Measurements from ENCODE around the gene TTC7B.

TTC7B gene

GRCh38 chr14:90539996-90540395 is 276.2 kb downstream of the TTC7B start:
- TF ChIP-seq CTCF (IDR thresholded peaks at IDR 0.05; ENCODE audit: low read depth, low read length, missing control alignments), result no peak
- H3K4me3 ChIP-seq (ENCODE audit: low read depth, low read length), result no peak overlapping the region
- no peak for DNase-seq (ENCODE audit: low read depth)

GRCh38 chr14:90539496-90539775 is 276.8 kb downstream of the TTC7B start:
- no peak overlapping the region for H3K4me3 ChIP-seq (ENCODE audit: low read depth, low read length)
- no peak for DNase-seq (ENCODE audit: low read depth)
- TF ChIP-seq CTCF (IDR thresholded peaks at IDR 0.05; ENCODE audit: low read depth, low read length, missing control alignments), result no peak

- no peak overlapping the region for H3K4me3 ChIP-seq (ENCODE audit: low read depth, low read length)
- TF ChIP-seq CTCF (IDR thresholded peaks at IDR 0.05; ENCODE audit: low read depth, low read length, missing control alignments), result no peak
- DNase-seq (ENCODE audit: low read depth), result no peak
Observed at GRCh38 chr14:90538716-90539495, 277.3 kb downstream of the TTC7B start.

- DNase-seq (ENCODE audit: low read depth), result no peak
- no peak overlapping the region for H3K4me3 ChIP-seq (ENCODE audit: low read depth, low read length)
- TF ChIP-seq CTCF (IDR thresholded peaks at IDR 0.05; ENCODE audit: low read depth, low read length, missing control alignments), result no peak
Observed at GRCh38 chr14:90538095-90538494, 278.1 kb downstream of the TTC7B start.

- TF ChIP-seq CTCF (IDR thresholded peaks at IDR 0.05; ENCODE audit: low read depth, low read length, missing control alignments), result no peak
- no peak for DNase-seq (ENCODE audit: low read depth)
Observed at GRCh38 chr14:90536511-90537191, 279.6 kb downstream of the TTC7B start.

GRCh38 chr14:90536092-90536491 is 280.1 kb downstream of the TTC7B start:
- no peak for TF ChIP-seq CTCF (IDR thresholded peaks at IDR 0.05; ENCODE audit: low read depth, low read length, missing control alignments)
- no peak for DNase-seq (ENCODE audit: low read depth)
- H3K4me3 ChIP-seq (ENCODE audit: low read depth, low read length), result no peak overlapping the region

More at GRCh38 chr14:90536511-90537191, 279.6 kb downstream of the TTC7B start:
- no peak overlapping the region for H3K4me3 ChIP-seq (ENCODE audit: low read depth, low read length)

Data from GM12864 (cell line).